Stomach smooth muscle (tissue), 2 donors: ENCODE measurements around the gene NOXA1.

Source experiments
- H3K27ac ChIP-seq: one replicate; pipeline ENCODE4 v1.7.0; 2013; ENCODE audit warnings: mild to moderate bottlenecking, low read length, inconsistent platforms
- H3K27me3 ChIP-seq, 2 donors: one replicate each; pipeline ENCODE4 v1.7.0; 2013; ENCODE audit warnings: low read length in 2 of 2; ENCODE audit not compliant: insufficient read depth in 2 of 2, control insufficient read depth in 1 of 2
- H3K36me3 ChIP-seq, 2 donors: one replicate each; pipeline ENCODE4 v1.7.0; 2013; ENCODE audit warnings: low read length in 2 of 2; ENCODE audit not compliant: control insufficient read depth in 2 of 2, insufficient read depth in 2 of 2
- H3K4me1 ChIP-seq: one replicate; pipeline ENCODE4 v1.7.0; 2013; ENCODE audit warnings: low read length; ENCODE audit not compliant: control insufficient read depth, insufficient read depth
- H3K4me3 ChIP-seq, 2 donors: one replicate each; pipeline ENCODE4 v1.7.0; 2013; ENCODE audit warnings: low read length in 2 of 2
- H3K9ac ChIP-seq, 2 donors: one replicate each; pipeline ENCODE4 v1.7.0; 2013; ENCODE audit warnings: low read length in 2 of 2, mild to moderate bottlenecking in 1 of 2
- H3K9me3 ChIP-seq, 2 donors: one replicate each; pipeline ENCODE4 v1.7.0; 2013; ENCODE audit warnings: low read length in 2 of 2; ENCODE audit not compliant: control insufficient read depth in 2 of 2
- donor health status: healthy.
- donor health status: Pancreatic carcinoma.

Gene NOXA1

DNA sequence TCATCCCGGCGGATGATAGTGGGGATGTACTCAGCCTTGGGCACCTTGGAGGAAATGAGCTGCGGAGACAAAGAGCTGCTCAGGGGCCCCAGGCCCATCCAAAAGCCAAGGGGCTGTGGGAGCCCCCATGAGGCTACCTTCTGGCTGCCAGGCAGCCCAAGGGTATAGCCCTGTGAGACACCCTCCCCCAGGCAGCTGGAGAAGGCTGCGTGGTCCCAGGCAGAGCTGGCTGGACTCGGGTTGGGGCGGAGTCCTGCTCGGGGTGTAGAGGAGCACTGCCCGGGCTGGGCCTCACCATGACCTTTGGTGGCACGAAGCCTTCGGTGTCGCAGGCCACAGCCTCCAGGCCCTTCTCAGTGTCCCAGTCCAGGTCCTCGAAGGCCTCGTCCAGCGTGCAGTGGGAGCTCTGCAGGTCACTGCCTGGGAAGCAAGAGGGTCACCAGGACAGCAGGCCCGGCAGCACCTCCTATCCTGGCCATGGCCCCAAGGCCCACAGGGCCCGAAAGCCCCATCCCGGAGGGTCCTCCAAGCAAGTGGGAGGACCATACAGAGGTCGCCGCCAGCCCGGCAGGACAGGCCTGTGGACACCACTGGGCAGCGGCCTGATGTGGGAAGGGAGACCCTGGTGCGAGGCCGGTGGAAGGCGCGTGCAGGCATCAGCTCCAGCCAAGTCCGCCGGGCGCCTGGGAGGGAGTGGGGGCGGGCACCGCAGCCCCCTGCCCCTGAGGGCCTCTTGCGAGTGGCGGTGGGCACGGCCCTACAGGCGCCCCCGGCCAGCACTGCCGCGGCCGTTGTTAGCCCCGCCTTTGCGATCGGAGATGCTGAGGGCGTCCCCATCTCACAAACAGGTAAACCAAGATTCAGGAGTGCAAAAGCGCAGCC lies 29.8 kb downstream of the NOXA1 start:
- peaks cover 0 to 2% of the 10 kb centered on the region in 2 donors for H3K36me3 ChIP-seq
- H3K27me3 ChIP-seq: no peaks in the 10 kb centered on the region
- H3K9me3 ChIP-seq: no peaks in the 10 kb centered on the region
- H3K27ac ChIP-seq: no peak overlapping the region
- no peak overlapping the region for H3K9ac ChIP-seq
- peak overlapping the region; percentile 54 to 70 for H3K4me3 ChIP-seq
- H3K4me1 ChIP-seq: peaks cover 24% of the 10 kb centered on the region

- peak overlapping the region; percentile 54 to 70 for H3K4me3 ChIP-seq
Observed at GRCh38 chr9:137453643-137454081, 30.5 kb downstream of the NOXA1 start.

GRCh38 chr9:137454145-137454596 lies 31.0 kb downstream of the NOXA1 start:
- Histone ChIP-seq H3K4me3 (peak overlapping the region; percentile 50 to 70), H3K27ac (peak overlapping the region; percentile 18), H3K27me3 (no peaks in the 10 kb centered on the region), H3K4me1 (peaks cover 33% of the 10 kb centered on the region), H3K36me3 (peaks cover 0 to 2% of the 10 kb centered on the region in 2 donors), H3K9ac (peak overlapping the region; percentile 14 to 47), H3K9me3 (no peaks in the 10 kb centered on the region)

More at GRCh38 chr9:137453643-137454081, 30.5 kb downstream of the NOXA1 start:
- Histone ChIP-seq H3K27me3 (no peaks in the 10 kb centered on the region), H3K4me1 (peaks cover 30% of the 10 kb centered on the region), H3K9me3 (no peaks in the 10 kb centered on the region), H3K36me3 (peaks cover 0 to 2% of the 10 kb centered on the region in 2 donors), H3K27ac (no peak overlapping the region), H3K9ac (no peak overlapping the region)

DNA sequence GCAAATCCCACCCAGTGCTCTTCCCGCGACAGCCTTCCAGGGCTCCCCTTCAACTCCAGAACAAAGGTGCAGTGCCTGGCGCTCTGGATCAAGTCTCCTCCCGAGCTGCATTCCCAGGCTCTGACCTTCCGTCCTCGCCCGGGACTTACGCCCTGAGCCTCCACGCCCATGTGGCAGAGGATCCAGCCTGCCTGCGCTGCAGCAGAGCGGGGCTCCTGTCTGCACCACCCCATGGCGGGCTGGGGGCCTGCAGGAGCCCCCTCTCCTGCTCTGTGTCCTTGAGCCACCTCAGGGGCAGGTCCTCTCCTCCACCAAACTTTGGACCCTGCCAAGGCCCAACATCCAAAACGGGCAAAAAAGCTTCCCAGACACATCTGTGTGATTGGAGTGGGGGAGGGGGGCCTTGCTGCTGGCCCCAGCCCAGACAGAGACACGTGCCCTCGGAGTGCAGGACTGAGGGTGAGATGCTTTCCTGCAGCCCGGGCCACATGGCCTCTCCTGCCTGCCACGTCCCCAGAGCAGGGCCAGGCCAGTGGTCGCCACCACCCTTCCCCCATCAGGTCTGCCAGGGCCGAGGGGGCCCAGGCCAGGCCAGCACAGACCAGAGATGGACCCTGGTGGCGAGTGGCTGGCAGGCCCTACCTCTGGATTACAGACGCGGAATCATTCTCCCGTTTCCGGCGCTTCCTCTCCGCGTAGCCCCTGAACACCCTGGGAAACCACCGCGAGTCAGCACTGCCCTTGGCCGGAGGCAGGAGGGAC lies 31.6 kb downstream of the NOXA1 start:
- Histone ChIP-seq H3K27ac (peak overlapping the region; percentile 18), H3K4me3 (peak overlapping the region; percentile 50 to 70), H3K36me3 (no peaks in the 10 kb centered on the region), H3K4me1 (peaks cover 38% of the 10 kb centered on the region), H3K9ac (peak overlapping the region; percentile 14 to 47), H3K9me3 (no peaks in the 10 kb centered on the region), H3K27me3 (no peaks in the 10 kb centered on the region)

GRCh38 chr9:137455359-137455991 lies 32.3 kb downstream of the NOXA1 start:
- H3K9ac ChIP-seq: no peak overlapping the region
- peaks cover 39% of the 10 kb centered on the region for H3K4me1 ChIP-seq
- H3K9me3 ChIP-seq: no peaks in the 10 kb centered on the region
- no peaks in the 10 kb centered on the region for H3K36me3 ChIP-seq
- no peak overlapping the region for H3K27ac ChIP-seq
- no peaks in the 10 kb centered on the region for H3K27me3 ChIP-seq
- no peak overlapping the region for H3K4me3 ChIP-seq

GRCh38 chr9:137456061-137456863 lies 33.1 kb downstream of the NOXA1 start:
- H3K9ac ChIP-seq: no peak overlapping the region
- H3K9me3 ChIP-seq: no peaks in the 10 kb centered on the region
- H3K4me1 ChIP-seq: peaks cover 39% of the 10 kb centered on the region
- no peaks in the 10 kb centered on the region for H3K27me3 ChIP-seq
- H3K4me3 ChIP-seq: no peak overlapping the region
- no peak overlapping the region for H3K27ac ChIP-seq
- H3K36me3 ChIP-seq: no peaks in the 10 kb centered on the region

DNA sequence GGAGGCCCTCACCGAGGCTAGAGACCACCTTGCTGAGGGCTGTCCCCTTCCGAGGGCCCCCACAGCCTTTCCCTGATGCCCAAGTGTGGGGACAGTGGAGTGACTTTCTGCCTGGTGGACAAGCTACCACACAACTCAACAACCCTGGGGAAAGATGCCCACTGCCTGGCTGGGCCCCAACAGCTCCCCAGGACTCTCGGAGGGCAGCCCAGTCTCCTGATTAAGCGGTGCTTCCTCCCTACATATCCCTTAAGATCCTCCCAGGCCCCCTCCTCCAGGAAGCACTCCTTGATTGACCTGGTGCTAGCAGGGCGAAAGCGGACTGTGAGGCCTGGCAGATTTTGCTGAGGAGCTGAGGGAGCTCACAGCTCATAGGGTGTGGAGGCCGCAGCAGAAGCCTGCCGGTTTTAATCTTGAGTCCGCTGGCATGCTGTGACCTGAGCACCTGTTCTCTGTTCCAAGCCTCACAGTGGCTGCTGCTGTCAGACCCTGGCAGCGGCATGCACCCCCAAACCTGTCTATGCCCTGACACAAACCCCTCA lies 33.7 kb downstream of the NOXA1 start:
- Histone ChIP-seq H3K27ac (no peak overlapping the region), H3K9ac (no peak overlapping the region), H3K4me1 (peaks cover 42% of the 10 kb centered on the region), H3K9me3 (no peaks in the 10 kb centered on the region), H3K4me3 (no peak overlapping the region), H3K27me3 (peaks cover 0 to 2% of the 10 kb centered on the region in 2 donors), H3K36me3 (no peaks in the 10 kb centered on the region)

DNA sequence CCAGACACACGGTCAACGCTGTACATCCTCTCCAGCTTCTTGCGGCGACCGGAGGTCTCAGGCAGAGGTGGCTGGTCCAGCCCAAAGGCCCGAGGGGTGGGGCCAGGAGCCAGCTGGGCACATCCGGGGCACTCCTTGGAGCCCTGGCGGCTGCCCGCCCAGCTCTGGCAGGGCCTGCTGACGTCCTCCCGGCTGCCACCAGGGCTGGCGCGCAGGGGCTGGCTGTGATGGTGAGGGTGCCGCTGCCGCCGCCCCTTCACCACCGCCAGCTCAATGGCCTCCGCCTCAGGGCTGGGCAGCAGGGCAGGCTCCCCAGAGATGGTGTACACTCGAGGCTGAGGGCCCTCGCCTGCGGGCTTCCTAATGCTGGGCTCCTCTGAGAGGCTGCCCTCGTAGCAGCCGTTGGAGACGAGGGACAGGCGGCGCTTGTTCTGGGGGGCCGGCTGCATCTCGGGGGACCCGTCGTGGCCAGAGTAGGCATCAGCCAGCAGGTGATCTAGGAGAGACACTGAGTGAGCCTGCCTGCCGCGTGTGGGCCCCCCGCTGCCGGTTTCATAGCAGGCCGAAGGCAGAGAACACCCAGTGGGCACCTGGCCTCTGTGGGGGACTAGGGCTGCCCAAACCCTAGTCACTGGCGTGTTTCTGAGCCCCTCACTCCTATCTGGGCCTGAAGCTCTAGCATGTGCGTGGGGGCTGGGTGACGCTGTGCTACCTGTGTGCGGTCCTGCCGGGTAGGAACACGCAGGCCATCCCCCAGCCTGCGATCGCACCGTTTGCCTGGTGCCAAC lies 34.4 kb downstream of the NOXA1 start:
- H3K4me1 ChIP-seq: peaks cover 42% of the 10 kb centered on the region

More for the DNA sequence above, 34.4 kb downstream of the NOXA1 start:
- Histone ChIP-seq H3K27ac (no peak overlapping the region), H3K9me3 (no peaks in the 10 kb centered on the region), H3K9ac (no peak overlapping the region), H3K36me3 (no peaks in the 10 kb centered on the region), H3K4me3 (peak overlapping the region in 1 of 2 donors; percentile 77), H3K27me3 (peaks cover 0 to 3% of the 10 kb centered on the region in 2 donors)
